Calu3 (cell line): ENCODE measurements around the gene CCNB1. TPM values are rescaled to one million over a fixed set of nuclear protein-coding genes. Genes with fewer than 3 reads are reported as not detected.
"Not testable (repeated sequence)": the region's sequence is repeated elsewhere in the genome, so short reads cannot be mapped to it uniquely, and the experiment has no call there.

Experiments
- BruUV-seq: library from RNA; stranded (reverse); fragments of 400-500 nt; replicated peaks from 2 replicates; lab custom pipeline; 2021; lab: Mats Ljungman, UMichigan
- CTCF ChIA-PET: fragments of 300-600 bp; sonication (Branson Sonifier 250); formaldehyde crosslinking; loops from one replicate; lab custom pipeline; 2022; ENCODE audit warnings: antibody characterized with exemption; lab: Charles Lee
- DNase-seq: peaks from one replicate; pipeline ENCODE4 v3.0.0; 2022
- H3K27ac Mint-ChIP-seq: one replicate; pipeline ENCODE4 v1.8.0; 2022; ENCODE audit warnings: mixed read lengths; ENCODE audit not compliant: unreplicated experiment
- H3K27me3 Mint-ChIP-seq: one replicate; pipeline ENCODE4 v1.8.0; 2022; ENCODE audit warnings: mixed read lengths; ENCODE audit not compliant: unreplicated experiment
- H3K36me3 Mint-ChIP-seq: one replicate; pipeline ENCODE4 v1.8.0; 2022; ENCODE audit warnings: mild to moderate bottlenecking, moderate library complexity, mixed read lengths; ENCODE audit not compliant: insufficient read depth, unreplicated experiment
- H3K4me1 Mint-ChIP-seq: one replicate; pipeline ENCODE4 v1.8.0; 2022; ENCODE audit warnings: mild to moderate bottlenecking, low read depth, mixed read lengths; ENCODE audit not compliant: unreplicated experiment
- H3K4me3 Mint-ChIP-seq: one replicate; pipeline ENCODE4 v1.8.0; 2022; ENCODE audit warnings: mild to moderate bottlenecking, low read depth, moderate library complexity, mixed read lengths; ENCODE audit not compliant: unreplicated experiment
- H3K9me3 Mint-ChIP-seq: one replicate; pipeline ENCODE4 v1.8.0; 2022; ENCODE audit warnings: low read depth, mixed read lengths; ENCODE audit not compliant: unreplicated experiment
- CTCF ChIP-seq: fragments of 200-600 bp; IDR thresholded peaks from one replicate; pipeline ENCODE4 v1.8.0; 2022; ENCODE audit warnings: antibody characterized with exemption; ENCODE audit not compliant: unreplicated experiment
- intact Hi-C: fragments of 100-400 bp; cut with micrococcal nuclease; formaldehyde crosslinking; loops from one replicate; pipeline ENCODE4 v1.10.0; 2022; ENCODE audit not compliant: unreplicated experiment
- total RNA-seq: library from RNA; stranded (reverse); gene quantifications from 2 replicates; pipeline ENCODE4 v1.2.3, GENCODE V29; 2022

CCNB1 gene
- total RNA-seq, 1 experiment from 2014 or later: 192 TPM

GRCh38 chr5:69140827-69141226 lies 26.1 kb upstream of the CCNB1 start:
- Mint-ChIP-seq H3K9me3 (no peaks in the 10 kb centered on the region), H3K4me1 (no peaks in the 10 kb centered on the region), H3K4me3 (no peak overlapping the region), H3K36me3 (no peaks in the 10 kb centered on the region), H3K27me3 (no peaks in the 10 kb centered on the region), H3K27ac (no peak overlapping the region)
- CTCF ChIA-PET: no interaction called here
- intact Hi-C loops: no loop called here
- no peak for DNase-seq
- BruUV-seq: no TSS peak
- TF ChIP-seq CTCF: no peak

GRCh38 chr5:69148576-69148975 lies 18.4 kb upstream of the CCNB1 start:
- H3K27me3 Mint-ChIP-seq, intact Hi-C loops, H3K9me3 Mint-ChIP-seq, CTCF ChIA-PET, DNase-seq, H3K4me1 Mint-ChIP-seq, BruUV-seq, H3K27ac Mint-ChIP-seq, H3K4me3 Mint-ChIP-seq, H3K36me3 Mint-ChIP-seq: not testable (repeated sequence)

GRCh38 chr5:69148981-69149675 lies 17.8 kb upstream of the CCNB1 start:
- BruUV-seq: no TSS peak
- no peak for DNase-seq
- TF ChIP-seq CTCF: no peak
- Mint-ChIP-seq H3K27ac (no peak overlapping the region), H3K4me3 (no peak overlapping the region), H3K36me3 (no peaks in the 10 kb centered on the region), H3K9me3 (no peaks in the 10 kb centered on the region), H3K27me3 (no peaks in the 10 kb centered on the region), H3K4me1 (no peaks in the 10 kb centered on the region)
- intact Hi-C loops: no loop called here
- CTCF ChIA-PET: no interaction called here

- CTCF ChIA-PET: no interaction called here
- Mint-ChIP-seq H3K36me3 (no peaks in the 10 kb centered on the region), H3K9me3 (no peaks in the 10 kb centered on the region), H3K4me3 (no peak overlapping the region), H3K27me3 (no peaks in the 10 kb centered on the region), H3K4me1 (no peaks in the 10 kb centered on the region), H3K27ac (no peak overlapping the region)
- intact Hi-C loops: no loop called here
- no peak for DNase-seq
- TF ChIP-seq CTCF: no peak
- BruUV-seq: no TSS peak
These were observed 17.3 kb upstream of the CCNB1 start for GRCh38 chr5:69149676-69150010.

GRCh38 chr5:69152731-69153130 lies 14.2 kb upstream of the CCNB1 start:
- no peak for TF ChIP-seq CTCF
- Mint-ChIP-seq H3K4me1 (no peaks in the 10 kb centered on the region), H3K27me3 (no peaks in the 10 kb centered on the region), H3K27ac (no peak overlapping the region), H3K36me3 (no peaks in the 10 kb centered on the region), H3K9me3 (no peaks in the 10 kb centered on the region), H3K4me3 (no peak overlapping the region)
- BruUV-seq: no TSS peak
- intact Hi-C loops: no loop called here
- DNase-seq: no peak
- CTCF ChIA-PET: no interaction called here
